Type B pancreatic cell (in vitro differentiated cells): ENCODE results near the gene KRTAP10-8. TPM values are rescaled to one million over a fixed set of nuclear protein-coding genes. Genes with fewer than 3 reads are reported as not detected.
"Not testable (repeated sequence)": the region's sequence is repeated elsewhere in the genome, so short reads cannot be mapped to it uniquely, and the experiment has no call there.

Source experiments
- DNase-seq: peaks from one replicate; pipeline ENCODE4 v3.0.0; 2021; ENCODE audit warnings: mixed read lengths; ENCODE audit not compliant: unreplicated experiment; ENCODE audit errors: extremely low spot score
- H3K27ac Mint-ChIP-seq: 2 replicates; pipeline ENCODE4 v1.8.0; 2021; ENCODE audit warnings: mild to moderate bottlenecking, mixed read lengths
- H3K27me3 Mint-ChIP-seq: 2 replicates; pipeline ENCODE4 v1.8.0; 2021; ENCODE audit warnings: mixed read lengths
- H3K36me3 Mint-ChIP-seq: 2 replicates; pipeline ENCODE4 v1.8.0; 2021; ENCODE audit warnings: mixed read lengths
- H3K4me1 Mint-ChIP-seq: one replicate; pipeline ENCODE4 v1.8.0; 2021; ENCODE audit warnings: mixed read lengths; ENCODE audit not compliant: unreplicated experiment
- H3K4me3 Mint-ChIP-seq: 2 replicates; pipeline ENCODE4 v1.8.0; 2021; ENCODE audit warnings: mild to moderate bottlenecking, mixed read lengths
- H3K9me3 Mint-ChIP-seq: 2 replicates; pipeline ENCODE4 v1.8.0; 2021; ENCODE audit warnings: mixed read lengths
- CTCF ChIP-seq: fragments of 200-600 bp; sonication (generic); conservative IDR thresholded peaks from 2 replicates; pipeline ENCODE4 v1.5.0; 2021; ENCODE audit warnings: antibody characterized with exemption, mild to moderate bottlenecking
- total RNA-seq: library from RNA; stranded (reverse); gene quantifications from 2 replicates; pipeline ENCODE4 v1.2.1, GENCODE V29; 2021; ENCODE audit warnings: low replicate concordance

KRTAP10-8 gene
- total RNA-seq, 1 donor from 2014 or later = not detected

DNA sequence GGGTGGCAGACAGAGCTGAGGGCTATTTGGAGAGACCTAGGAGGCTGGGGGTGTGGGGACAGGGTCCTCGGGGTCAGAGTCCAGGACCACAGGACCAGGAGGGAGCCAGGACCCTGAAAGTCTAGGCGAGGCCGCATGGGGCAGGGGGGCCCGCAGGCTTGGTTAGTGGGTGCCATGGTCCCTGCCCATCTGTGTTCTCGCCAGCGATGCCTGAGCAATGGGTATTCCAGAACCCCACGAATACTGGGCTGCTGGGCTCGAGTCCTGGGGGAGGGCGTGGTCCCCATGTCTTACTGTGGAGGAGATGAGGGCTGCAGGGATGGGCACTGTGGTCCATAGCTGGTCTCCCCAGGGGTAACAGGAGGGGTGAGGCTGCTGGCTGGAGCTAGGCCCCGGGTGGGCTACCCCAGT is 21.6 kb upstream of the KRTAP10-8 start:
- peaks cover 8% of the 10 kb centered on the region for H3K4me1 Mint-ChIP-seq
- no peak overlapping the region for H3K4me3 Mint-ChIP-seq
- no peak for TF ChIP-seq CTCF
- peak; percentile 62 for DNase-seq
- peaks cover 17% of the 10 kb centered on the region for H3K27me3 Mint-ChIP-seq
- no peaks in the 10 kb centered on the region for H3K9me3 Mint-ChIP-seq
- no peaks in the 10 kb centered on the region for H3K36me3 Mint-ChIP-seq
- H3K27ac Mint-ChIP-seq = no peak overlapping the region

GRCh38 chr21:44590897-44591800 is 20.7 kb upstream of the KRTAP10-8 start:
- not testable (repeated sequence) for DNase-seq, H3K36me3 Mint-ChIP-seq, H3K27ac Mint-ChIP-seq, H3K4me3 Mint-ChIP-seq, H3K4me1 Mint-ChIP-seq, H3K9me3 Mint-ChIP-seq
- peaks cover 14% of the 10 kb centered on the region for H3K27me3 Mint-ChIP-seq

GRCh38 chr21:44591801-44592130 is 20.1 kb upstream of the KRTAP10-8 start:
- not testable (repeated sequence) for DNase-seq, H3K4me1 Mint-ChIP-seq, H3K4me3 Mint-ChIP-seq, H3K9me3 Mint-ChIP-seq, H3K27ac Mint-ChIP-seq, H3K36me3 Mint-ChIP-seq, H3K27me3 Mint-ChIP-seq

- H3K36me3 Mint-ChIP-seq = no peaks in the 10 kb centered on the region
- TF ChIP-seq CTCF = no peak
- DNase-seq = peak; percentile 66
- peaks cover under 1% of the 10 kb centered on the region for H3K9me3 Mint-ChIP-seq
- H3K27ac Mint-ChIP-seq = peak within 1 kb of the TSS; percentile 42
- peaks cover 8% of the 10 kb centered on the region for H3K4me1 Mint-ChIP-seq
- H3K27me3 Mint-ChIP-seq = peaks cover 8% of the 10 kb centered on the region
- H3K4me3 Mint-ChIP-seq = no peak within 1 kb of the TSS
Measured at GRCh38 chr21:44592446-44593311, 19.2 kb upstream of the KRTAP10-8 start, which contains the start of gene KRTAP10-6. TSS of gene KRTAP10-6 (minus strand) at chr21:44592505. CDS start at chr21:44592484, 21 bp downstream.

GRCh38 chr21:44593598-44594405 is 18.1 kb upstream of the KRTAP10-8 start:
- H3K27ac Mint-ChIP-seq = peak overlapping the region; percentile 67
- no peak for TF ChIP-seq CTCF
- no peaks in the 10 kb centered on the region for H3K36me3 Mint-ChIP-seq

DNA sequence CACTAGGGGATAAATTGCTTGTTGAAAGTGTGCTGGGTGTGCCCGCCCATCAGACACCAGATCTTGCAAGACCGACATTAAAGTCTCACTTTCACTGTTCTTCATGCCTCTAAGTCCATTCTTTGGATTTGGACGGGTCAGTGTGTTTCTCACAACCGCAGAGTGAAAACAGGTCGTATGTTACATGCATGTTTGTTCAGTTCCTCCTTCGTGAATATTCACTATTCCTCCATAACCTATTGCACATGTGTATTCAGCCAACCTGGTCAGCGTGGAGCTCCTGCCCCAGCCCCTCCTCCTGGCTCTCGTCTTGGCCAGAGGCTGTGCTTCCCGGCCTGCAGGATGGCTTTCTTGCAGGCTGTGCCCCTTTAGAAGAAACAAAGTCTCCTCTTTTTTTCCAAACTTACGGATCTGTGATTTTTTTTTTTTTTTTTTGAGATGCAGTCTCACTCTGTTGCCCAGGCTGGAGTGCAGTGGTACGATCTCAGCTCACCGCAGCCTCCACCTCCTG is 17.4 kb upstream of the KRTAP10-8 start:
- Mint-ChIP-seq H3K27ac (peak overlapping the region; percentile 67), H3K9me3 (peaks cover 13% of the 10 kb centered on the region)
- no peak for TF ChIP-seq CTCF

More at GRCh38 chr21:44593598-44594405, 18.1 kb upstream of the KRTAP10-8 start:
- no peak for DNase-seq
- Mint-ChIP-seq H3K4me3 (no peak overlapping the region), H3K4me1 (peaks cover 12% of the 10 kb centered on the region), H3K9me3 (peaks cover 12% of the 10 kb centered on the region), H3K27me3 (peaks cover 3% of the 10 kb centered on the region)

More for the DNA sequence above, 17.4 kb upstream of the KRTAP10-8 start:
- H3K27me3 Mint-ChIP-seq = peaks cover 3% of the 10 kb centered on the region
- DNase-seq = no peak
- H3K4me1 Mint-ChIP-seq = peaks cover 12% of the 10 kb centered on the region
- H3K36me3 Mint-ChIP-seq = no peaks in the 10 kb centered on the region
- H3K4me3 Mint-ChIP-seq = no peak overlapping the region
